WTC11 (cell line): ENCODE results near the gene YARS1. TPM values are rescaled to one million over a fixed set of nuclear protein-coding genes. Genes with fewer than 3 reads are reported as not detected.

ENCODE experiments used
- ATAC-seq: fragments of 200-7000 bp; cut with Tn5 transposase; 2 replicates; pipeline ENCODE4 v1.10.0; 2021; ENCODE audit warnings: mild to moderate bottlenecking, moderate library complexity
- CTCF ChIA-PET: fragments of 300-600 bp; sonication (Branson Sonifier 250); formaldehyde crosslinking; loops from one replicate; lab custom pipeline; 2021; ENCODE audit warnings: antibody characterized with exemption; lab: Charles Lee
- POLR2A ChIA-PET: fragments of 350-600 bp; sonication (Branson Sonifier 250); formaldehyde crosslinking; loops from one replicate; lab custom pipeline; 2021; ENCODE audit warnings: antibody characterized with exemption; lab: Charles Lee
- DNase-seq: peaks from one replicate; pipeline ENCODE4 v3.0.0; 2021; ENCODE audit warnings: low spot score
- H3K27ac Mint-ChIP-seq: 2 replicates; pipeline ENCODE4 v1.8.0; 2021; ENCODE audit warnings: mixed read lengths
- H3K27me3 Mint-ChIP-seq: 2 replicates; pipeline ENCODE4 v1.8.0; 2021; ENCODE audit warnings: low read depth, mild to moderate bottlenecking, moderate library complexity, mixed read lengths
- H3K36me3 Mint-ChIP-seq: 2 replicates; pipeline ENCODE4 v1.8.0; 2021; ENCODE audit warnings: mixed read lengths
- H3K4me1 Mint-ChIP-seq: 2 replicates; pipeline ENCODE4 v1.8.0; 2022; ENCODE audit warnings: mixed read lengths
- H3K4me3 Mint-ChIP-seq: 2 replicates; pipeline ENCODE4 v1.8.0; 2021; ENCODE audit warnings: mild to moderate bottlenecking, moderate library complexity, mixed read lengths
- H3K9me3 Mint-ChIP-seq: 2 replicates; pipeline ENCODE4 v1.8.0; 2021; ENCODE audit warnings: mixed read lengths
- HMGA2 ChIP-seq: fragments of 250-450 bp; sonication (Bioruptor Pico); IDR thresholded peaks from 2 replicates; pipeline ENCODE4 v1.4.0; 2021; ENCODE audit warnings: mild to moderate bottlenecking, moderate library complexity
- IRF2 ChIP-seq: sonication (generic); formaldehyde crosslinking; IDR thresholded peaks from 2 replicates; pipeline ENCODE4 v1.8.0; 2022; ENCODE audit warnings: low read depth, missing genetic modification reagents, borderline replicate concordance
- JAZF1 ChIP-seq: fragments of 250-450 bp; sonication (Bioruptor Pico); IDR thresholded peaks from 2 replicates; pipeline ENCODE4 v1.9.0; 2021; ENCODE audit warnings: moderate library complexity, mild to moderate bottlenecking, inconsistent platforms
- MAX ChIP-seq: sonication (generic); formaldehyde crosslinking; IDR thresholded peaks from 2 replicates; pipeline ENCODE4 v1.8.0; 2022; ENCODE audit warnings: mild to moderate bottlenecking, missing genetic modification reagents
- MLX ChIP-seq: sonication (generic); formaldehyde crosslinking; IDR thresholded peaks from 2 replicates; pipeline ENCODE4 v1.8.1; 2023; ENCODE audit warnings: mild to moderate bottlenecking, missing genetic modification reagents, moderate library complexity
- MYBL2 ChIP-seq: sonication (generic); formaldehyde crosslinking; IDR thresholded peaks from 2 replicates; pipeline ENCODE4 v1.8.1; 2023; ENCODE audit warnings: mild to moderate bottlenecking, moderate library complexity, missing genetic modification reagents
- NFYB ChIP-seq: sonication (generic); formaldehyde crosslinking; conservative IDR thresholded peaks from 2 replicates; pipeline ENCODE4 v1.8.0; 2022; ENCODE audit warnings: low read depth, missing genetic modification reagents
- NR2C2 ChIP-seq: sonication (generic); formaldehyde crosslinking; IDR thresholded peaks from 2 replicates; pipeline ENCODE4 v1.8.0; 2022; ENCODE audit warnings: mild to moderate bottlenecking, missing genetic modification reagents
- PREB ChIP-seq: sonication (generic); formaldehyde crosslinking; IDR thresholded peaks from 2 replicates; pipeline ENCODE4 v1.8.1; 2022; ENCODE audit warnings: mild to moderate bottlenecking, missing genetic modification reagents, moderate library complexity, borderline replicate concordance
- PRRX2 ChIP-seq: fragments of 250-450 bp; sonication (Bioruptor Pico); IDR thresholded peaks from 2 replicates; pipeline ENCODE4 v1.8.0; 2021; ENCODE audit warnings: mild to moderate bottlenecking
- TEAD1 ChIP-seq: sonication (generic); formaldehyde crosslinking; IDR thresholded peaks from 2 replicates; pipeline ENCODE4 v1.8.0; 2022; ENCODE audit warnings: mild to moderate bottlenecking, missing genetic modification reagents
- ZBTB43 ChIP-seq: sonication (generic); formaldehyde crosslinking; IDR thresholded peaks from 2 replicates; pipeline ENCODE4 v1.8.1; 2023; ENCODE audit warnings: mild to moderate bottlenecking, missing genetic modification reagents
- ZNF121 ChIP-seq: sonication (generic); formaldehyde crosslinking; IDR thresholded peaks from 2 replicates; pipeline ENCODE4 v1.8.0; 2023; ENCODE audit warnings: missing genetic modification reagents
- ZNF219 ChIP-seq: sonication (generic); formaldehyde crosslinking; IDR thresholded peaks from 2 replicates; pipeline ENCODE4 v1.8.0; 2023; ENCODE audit warnings: missing genetic modification reagents, mild to moderate bottlenecking, borderline replicate concordance
- total RNA-seq: library from RNA; stranded (reverse); gene quantifications from 3 replicates; pipeline ENCODE4 v1.2.3, GENCODE V29; 2021
- TF ChIP-seq, protein P1 (sequence below): sonication (generic); formaldehyde crosslinking; IDR thresholded peaks from 2 replicates; pipeline ENCODE4 v1.8.1; 2022; ENCODE audit warnings: mild to moderate bottlenecking, moderate library complexity, missing genetic modification reagents
- TF ChIP-seq, protein P2 (sequence below): sonication (generic); formaldehyde crosslinking; IDR thresholded peaks from 2 replicates; pipeline ENCODE4 v1.8.1; 2022; ENCODE audit warnings: low read depth, mild to moderate bottlenecking, moderate library complexity, missing genetic modification reagents, borderline replicate concordance
- TF ChIP-seq, protein P3 (sequence below): fragments of 250-450 bp; sonication (Bioruptor Pico); IDR thresholded peaks from 2 replicates; pipeline ENCODE4 v1.9.0; 2021; ENCODE audit warnings: mild to moderate bottlenecking, borderline replicate concordance
- TF ChIP-seq, protein P4 (sequence below): sonication (generic); formaldehyde crosslinking; IDR thresholded peaks from 2 replicates; pipeline ENCODE4 v1.8.1; 2023; ENCODE audit warnings: mild to moderate bottlenecking, missing genetic modification reagents, borderline replicate concordance

Gene YARS1
- total RNA-seq, 1 experiment from 2014 or later, result 197 TPM

- Mint-ChIP-seq H3K36me3 (no peaks in the 10 kb centered on the region), H3K9me3 (no peaks in the 10 kb centered on the region), H3K27ac (no peak overlapping the region), H3K4me1 (peaks cover 21% of the 10 kb centered on the region), H3K27me3 (peaks cover 2% of the 10 kb centered on the region; the same call in 1 of the 2 replicates)
- DNase-seq, result no peak
- CTCF ChIA-PET, result interaction anchor here (0.6 to 6.0 kb wide), 10 partner anchors 12 to 235 kb away, joined by 3 to 47 read pairs (median 4); no protein-coding TSS in a partner anchor
- ATAC-seq, result no peak
- POLR2A ChIA-PET, result interaction anchor here (1.6 kb wide), 1 partner anchor 12 kb away, joined by 4 read pairs; no protein-coding TSS in a partner anchor
- no peak for TF ChIP-seq PREB (CRISPR knock-in tag)
- TF ChIP-seq HMGA2, result no peak
- no peak for TF ChIP-seq PRRX2 (CRISPR knock-in tag)
- TF ChIP-seq ZNF219 (CRISPR knock-in tag), result no peak
- TF ChIP-seq, protein P1, sequence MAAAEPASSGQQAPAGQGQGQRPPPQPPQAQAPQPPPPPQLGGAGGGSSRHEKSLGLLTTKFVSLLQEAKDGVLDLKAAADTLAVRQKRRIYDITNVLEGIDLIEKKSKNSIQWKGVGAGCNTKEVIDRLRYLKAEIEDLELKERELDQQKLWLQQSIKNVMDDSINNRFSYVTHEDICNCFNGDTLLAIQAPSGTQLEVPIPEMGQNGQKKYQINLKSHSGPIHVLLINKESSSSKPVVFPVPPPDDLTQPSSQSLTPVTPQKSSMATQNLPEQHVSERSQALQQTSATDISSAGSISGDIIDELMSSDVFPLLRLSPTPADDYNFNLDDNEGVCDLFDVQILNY, result no peak
- no peak for TF ChIP-seq ZNF121 (CRISPR knock-in tag)
- no peak for TF ChIP-seq MYBL2
- TF ChIP-seq JAZF1, result no peak
- no peak for TF ChIP-seq TEAD1 (CRISPR knock-in tag)
- TF ChIP-seq NR2C2 (CRISPR knock-in tag), result no peak
- TF ChIP-seq, protein P2, sequence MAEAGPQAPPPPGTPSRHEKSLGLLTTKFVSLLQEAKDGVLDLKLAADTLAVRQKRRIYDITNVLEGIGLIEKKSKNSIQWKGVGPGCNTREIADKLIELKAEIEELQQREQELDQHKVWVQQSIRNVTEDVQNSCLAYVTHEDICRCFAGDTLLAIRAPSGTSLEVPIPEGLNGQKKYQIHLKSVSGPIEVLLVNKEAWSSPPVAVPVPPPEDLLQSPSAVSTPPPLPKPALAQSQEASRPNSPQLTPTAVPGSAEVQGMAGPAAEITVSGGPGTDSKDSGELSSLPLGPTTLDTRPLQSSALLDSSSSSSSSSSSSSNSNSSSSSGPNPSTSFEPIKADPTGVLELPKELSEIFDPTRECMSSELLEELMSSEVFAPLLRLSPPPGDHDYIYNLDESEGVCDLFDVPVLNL (CRISPR knock-in tag), result no peak
- no peak for TF ChIP-seq MAX (CRISPR knock-in tag)
- no peak for TF ChIP-seq ZBTB43
- no peak for TF ChIP-seq NFYB (CRISPR knock-in tag)
- no peak for TF ChIP-seq MLX (CRISPR knock-in tag)
- TF ChIP-seq, protein P3, sequence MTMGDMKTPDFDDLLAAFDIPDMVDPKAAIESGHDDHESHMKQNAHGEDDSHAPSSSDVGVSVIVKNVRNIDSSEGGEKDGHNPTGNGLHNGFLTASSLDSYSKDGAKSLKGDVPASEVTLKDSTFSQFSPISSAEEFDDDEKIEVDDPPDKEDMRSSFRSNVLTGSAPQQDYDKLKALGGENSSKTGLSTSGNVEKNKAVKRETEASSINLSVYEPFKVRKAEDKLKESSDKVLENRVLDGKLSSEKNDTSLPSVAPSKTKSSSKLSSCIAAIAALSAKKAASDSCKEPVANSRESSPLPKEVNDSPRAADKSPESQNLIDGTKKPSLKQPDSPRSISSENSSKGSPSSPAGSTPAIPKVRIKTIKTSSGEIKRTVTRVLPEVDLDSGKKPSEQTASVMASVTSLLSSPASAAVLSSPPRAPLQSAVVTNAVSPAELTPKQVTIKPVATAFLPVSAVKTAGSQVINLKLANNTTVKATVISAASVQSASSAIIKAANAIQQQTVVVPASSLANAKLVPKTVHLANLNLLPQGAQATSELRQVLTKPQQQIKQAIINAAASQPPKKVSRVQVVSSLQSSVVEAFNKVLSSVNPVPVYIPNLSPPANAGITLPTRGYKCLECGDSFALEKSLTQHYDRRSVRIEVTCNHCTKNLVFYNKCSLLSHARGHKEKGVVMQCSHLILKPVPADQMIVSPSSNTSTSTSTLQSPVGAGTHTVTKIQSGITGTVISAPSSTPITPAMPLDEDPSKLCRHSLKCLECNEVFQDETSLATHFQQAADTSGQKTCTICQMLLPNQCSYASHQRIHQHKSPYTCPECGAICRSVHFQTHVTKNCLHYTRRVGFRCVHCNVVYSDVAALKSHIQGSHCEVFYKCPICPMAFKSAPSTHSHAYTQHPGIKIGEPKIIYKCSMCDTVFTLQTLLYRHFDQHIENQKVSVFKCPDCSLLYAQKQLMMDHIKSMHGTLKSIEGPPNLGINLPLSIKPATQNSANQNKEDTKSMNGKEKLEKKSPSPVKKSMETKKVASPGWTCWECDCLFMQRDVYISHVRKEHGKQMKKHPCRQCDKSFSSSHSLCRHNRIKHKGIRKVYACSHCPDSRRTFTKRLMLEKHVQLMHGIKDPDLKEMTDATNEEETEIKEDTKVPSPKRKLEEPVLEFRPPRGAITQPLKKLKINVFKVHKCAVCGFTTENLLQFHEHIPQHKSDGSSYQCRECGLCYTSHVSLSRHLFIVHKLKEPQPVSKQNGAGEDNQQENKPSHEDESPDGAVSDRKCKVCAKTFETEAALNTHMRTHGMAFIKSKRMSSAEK (CRISPR knock-in tag), result no peak
- TF ChIP-seq IRF2 (CRISPR knock-in tag), result no peak
- TF ChIP-seq, protein P4, sequence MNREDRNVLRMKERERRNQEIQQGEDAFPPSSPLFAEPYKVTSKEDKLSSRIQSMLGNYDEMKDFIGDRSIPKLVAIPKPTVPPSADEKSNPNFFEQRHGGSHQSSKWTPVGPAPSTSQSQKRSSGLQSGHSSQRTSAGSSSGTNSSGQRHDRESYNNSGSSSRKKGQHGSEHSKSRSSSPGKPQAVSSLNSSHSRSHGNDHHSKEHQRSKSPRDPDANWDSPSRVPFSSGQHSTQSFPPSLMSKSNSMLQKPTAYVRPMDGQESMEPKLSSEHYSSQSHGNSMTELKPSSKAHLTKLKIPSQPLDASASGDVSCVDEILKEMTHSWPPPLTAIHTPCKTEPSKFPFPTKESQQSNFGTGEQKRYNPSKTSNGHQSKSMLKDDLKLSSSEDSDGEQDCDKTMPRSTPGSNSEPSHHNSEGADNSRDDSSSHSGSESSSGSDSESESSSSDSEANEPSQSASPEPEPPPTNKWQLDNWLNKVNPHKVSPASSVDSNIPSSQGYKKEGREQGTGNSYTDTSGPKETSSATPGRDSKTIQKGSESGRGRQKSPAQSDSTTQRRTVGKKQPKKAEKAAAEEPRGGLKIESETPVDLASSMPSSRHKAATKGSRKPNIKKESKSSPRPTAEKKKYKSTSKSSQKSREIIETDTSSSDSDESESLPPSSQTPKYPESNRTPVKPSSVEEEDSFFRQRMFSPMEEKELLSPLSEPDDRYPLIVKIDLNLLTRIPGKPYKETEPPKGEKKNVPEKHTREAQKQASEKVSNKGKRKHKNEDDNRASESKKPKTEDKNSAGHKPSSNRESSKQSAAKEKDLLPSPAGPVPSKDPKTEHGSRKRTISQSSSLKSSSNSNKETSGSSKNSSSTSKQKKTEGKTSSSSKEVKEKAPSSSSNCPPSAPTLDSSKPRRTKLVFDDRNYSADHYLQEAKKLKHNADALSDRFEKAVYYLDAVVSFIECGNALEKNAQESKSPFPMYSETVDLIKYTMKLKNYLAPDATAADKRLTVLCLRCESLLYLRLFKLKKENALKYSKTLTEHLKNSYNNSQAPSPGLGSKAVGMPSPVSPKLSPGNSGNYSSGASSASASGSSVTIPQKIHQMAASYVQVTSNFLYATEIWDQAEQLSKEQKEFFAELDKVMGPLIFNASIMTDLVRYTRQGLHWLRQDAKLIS (CRISPR knock-in tag), result no peak
- TF ChIP-seq, all 79 proteins: peak for 0
- no peak overlapping the region for H3K4me3 Mint-ChIP-seq
Observed at GRCh38 chr1:32728413-32729077, 88.6 kb downstream of the YARS1 start.
